ENCODE data around the gene ZRANB3.
"Not testable (repeated sequence)": the region's sequence is repeated elsewhere in the genome, so short reads cannot be mapped to it uniquely, and the experiment has no call there.

ZRANB3 gene

DNA sequence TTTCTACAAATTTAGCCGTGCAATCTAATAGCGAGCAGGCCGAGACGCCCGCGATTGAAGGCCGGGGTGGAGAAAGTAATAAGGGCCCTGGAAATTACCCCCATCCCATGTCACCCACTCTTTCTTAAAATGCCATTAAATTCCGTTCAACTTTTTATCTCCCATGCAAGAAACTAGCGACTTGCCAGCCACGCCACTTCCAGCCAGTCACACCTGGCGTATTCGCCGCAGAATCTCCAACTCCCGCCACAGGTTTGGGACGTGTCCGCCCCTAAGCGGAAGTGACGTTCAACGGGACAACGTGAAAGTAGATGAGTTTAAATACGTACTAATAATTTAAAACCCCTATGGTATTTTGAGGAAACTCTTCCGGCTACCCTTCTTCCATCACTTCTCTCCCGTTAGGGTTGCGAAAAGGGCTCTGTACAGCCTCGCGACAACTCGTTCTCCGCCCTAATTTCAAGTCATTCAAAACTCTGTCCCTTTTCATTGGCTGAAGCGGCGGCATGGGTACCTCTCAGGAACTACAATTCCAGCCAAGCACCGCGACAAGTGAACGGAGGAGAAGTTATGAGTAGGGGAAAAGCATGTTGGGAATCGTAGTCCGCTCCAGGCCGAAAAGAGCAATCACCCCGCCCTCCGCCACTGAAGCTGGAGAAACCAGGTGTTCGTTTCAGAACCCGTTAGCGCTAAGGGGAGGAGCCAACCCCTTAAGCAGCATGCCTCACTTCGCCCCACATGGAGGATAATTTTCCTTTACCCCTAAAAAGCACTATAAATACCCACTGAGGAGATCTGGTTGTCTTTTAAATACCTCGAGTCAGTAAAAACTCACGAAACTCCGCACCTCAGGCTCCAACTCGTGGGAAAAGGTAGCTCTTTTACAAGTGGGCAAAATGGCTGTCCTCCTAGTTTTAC is at the start of gene ZRANB3:
Gene ZRANB3, minus strand, starts transcription at position 906 of the 918 bp plus-strand sequence.
- peak; percentile 97 for DNase-seq

DNA sequence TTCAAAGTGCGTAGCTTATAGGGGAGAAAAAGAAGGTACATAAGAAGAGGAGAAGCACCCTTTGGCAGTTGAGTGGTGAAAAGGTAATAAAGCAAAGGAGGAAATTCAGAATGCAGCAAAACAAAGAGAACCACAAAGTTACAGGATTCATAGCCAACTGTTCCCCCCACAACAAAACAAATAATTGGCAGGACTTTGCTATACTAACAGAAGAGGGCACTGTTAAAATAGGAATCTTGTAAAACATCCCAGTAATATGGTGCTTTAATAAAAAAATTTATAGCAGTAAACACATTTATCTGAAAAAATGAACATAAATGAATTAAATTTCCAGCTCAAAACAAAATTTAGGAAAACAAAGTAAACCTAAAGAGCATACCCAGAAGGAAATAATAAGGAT is 42.6 kb upstream of the ZRANB3 start:
- DNase-seq: no peak

DNA sequence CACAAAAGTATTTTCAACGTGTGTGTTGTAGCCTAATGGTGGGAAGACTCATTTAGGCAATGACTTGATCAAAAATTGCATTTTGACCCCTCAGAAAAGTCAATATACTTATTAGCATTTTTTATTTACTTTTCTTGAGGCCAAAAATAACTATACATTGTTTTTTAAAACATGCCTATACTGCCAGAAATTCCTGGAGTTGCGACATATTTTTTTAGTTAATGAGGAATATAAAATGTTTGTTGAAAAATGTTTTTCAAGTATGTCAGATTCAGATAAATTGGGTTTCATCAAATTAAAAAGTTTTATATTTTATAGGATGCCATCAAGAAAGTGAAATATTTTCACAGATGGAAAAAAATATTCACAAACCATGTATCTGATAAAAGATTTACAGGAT is 39.9 kb upstream of the ZRANB3 start:
- no peak for DNase-seq

DNA sequence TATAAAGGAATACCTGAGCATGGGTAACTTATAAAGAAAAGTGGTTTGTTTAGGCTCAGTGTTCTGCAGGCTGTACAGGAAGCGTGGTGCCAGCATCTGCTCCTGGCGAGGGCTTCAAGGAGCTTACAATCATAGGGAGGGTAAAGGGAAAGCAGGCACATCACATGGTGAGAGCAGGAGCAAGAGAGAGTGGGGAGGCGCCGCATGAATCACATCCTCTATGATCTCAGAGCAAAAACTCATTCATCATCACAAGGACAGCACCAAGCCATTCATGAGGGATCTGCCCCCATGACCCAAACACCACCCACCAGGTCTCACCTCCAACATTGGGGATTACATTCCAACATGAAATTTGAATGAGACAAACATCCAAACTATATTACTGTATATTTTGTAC is 32.8 kb upstream of the ZRANB3 start:
- peak; percentile 19 for DNase-seq

DNA sequence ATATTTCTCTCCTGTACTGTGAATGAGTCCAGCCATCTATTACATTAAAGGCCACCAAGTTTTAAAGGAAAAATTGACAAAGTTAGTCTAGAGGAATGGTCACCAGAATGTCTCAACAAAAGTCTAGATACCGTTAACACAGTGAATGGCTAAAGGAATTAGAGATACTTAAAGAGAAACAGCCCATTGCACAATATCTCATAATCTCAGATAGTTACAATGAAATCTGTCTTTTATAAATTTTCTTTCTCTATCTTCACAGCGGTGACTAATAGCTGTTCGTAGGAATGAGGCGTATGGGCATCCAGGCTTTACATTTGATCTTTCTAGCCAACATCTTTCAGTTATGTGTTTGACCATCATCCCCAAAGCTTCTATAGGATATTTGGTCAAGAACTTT is 30.9 kb upstream of the ZRANB3 start:
- DNase-seq: no peak

DNA sequence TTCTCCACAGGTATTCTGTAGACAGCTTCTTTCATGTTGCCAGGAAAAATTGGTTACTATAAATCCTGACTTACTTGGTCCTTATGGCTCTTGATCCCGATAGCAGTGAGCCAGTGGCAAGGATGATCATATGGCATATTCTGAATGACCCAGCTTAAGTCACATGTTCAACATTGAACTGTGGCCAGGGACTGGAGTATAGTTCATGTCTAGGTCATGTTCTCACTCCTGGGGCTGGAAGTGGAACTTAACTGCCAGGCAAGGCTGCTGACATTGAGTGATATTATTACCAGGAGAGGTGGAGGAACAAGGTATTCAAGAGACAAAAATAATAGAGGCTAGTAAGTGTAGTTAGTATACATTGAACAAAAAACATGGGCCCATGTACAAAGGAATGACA is 26.5 kb upstream of the ZRANB3 start:
- DNase-seq: peak; percentile 25

DNA sequence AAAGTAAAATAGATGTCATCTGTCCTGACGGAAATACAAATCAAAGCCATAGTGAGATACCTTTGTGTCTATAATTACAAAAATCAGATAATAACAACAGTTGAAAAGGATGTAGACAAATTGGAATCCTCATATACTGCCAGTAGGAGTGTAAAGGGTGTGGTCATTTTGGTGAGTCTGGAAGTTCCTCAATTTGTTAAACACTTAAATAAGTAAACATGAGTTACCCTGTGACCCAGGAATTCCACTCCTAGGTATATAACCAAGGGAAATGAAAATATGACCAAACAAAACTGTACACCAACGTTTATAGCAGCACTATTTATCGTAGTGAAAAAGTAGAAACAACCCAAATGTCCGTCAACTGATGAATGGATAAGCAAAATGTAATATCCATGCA is 24.3 kb upstream of the ZRANB3 start:
- DNase-seq: peak; percentile 56

DNA sequence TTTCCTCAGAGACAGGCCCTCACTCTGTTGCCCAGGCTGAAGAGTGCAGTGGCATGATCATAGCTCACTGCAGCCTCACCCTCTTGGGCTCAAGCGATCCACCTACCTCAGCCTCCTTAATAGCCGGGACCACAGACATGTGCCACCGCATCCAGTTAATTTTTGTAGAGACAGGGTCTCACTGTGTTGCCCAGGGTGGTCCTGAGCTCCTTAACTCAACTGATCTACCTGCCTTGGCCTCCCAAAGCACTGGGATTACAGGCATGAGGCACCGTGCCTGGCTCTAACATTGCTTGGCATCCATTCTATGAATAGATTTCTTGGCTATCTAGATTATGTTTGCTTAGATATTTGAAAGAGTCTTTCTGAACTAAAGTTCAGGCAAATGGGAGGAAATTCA is 21.9 kb upstream of the ZRANB3 start:
- no peak for DNase-seq

DNA sequence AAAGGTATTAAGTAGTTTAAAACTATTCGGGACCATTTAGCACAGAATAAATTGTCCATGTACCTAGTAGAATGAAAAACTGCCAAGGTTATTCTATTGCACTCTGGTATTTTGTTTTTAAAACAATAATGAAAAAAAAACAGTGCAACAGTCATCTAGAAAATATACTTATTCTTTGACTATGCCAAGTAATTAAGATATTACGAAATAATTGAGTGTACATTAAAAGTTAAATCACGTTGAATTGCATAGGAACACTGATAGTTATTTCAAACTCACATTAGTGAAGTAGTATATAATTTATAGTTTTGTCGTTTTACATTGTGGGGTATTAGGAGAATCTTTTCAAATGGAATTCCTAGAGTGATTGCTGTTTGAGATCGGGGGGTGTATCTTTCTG is 20.3 kb upstream of the ZRANB3 start:
- no peak for DNase-seq

DNA sequence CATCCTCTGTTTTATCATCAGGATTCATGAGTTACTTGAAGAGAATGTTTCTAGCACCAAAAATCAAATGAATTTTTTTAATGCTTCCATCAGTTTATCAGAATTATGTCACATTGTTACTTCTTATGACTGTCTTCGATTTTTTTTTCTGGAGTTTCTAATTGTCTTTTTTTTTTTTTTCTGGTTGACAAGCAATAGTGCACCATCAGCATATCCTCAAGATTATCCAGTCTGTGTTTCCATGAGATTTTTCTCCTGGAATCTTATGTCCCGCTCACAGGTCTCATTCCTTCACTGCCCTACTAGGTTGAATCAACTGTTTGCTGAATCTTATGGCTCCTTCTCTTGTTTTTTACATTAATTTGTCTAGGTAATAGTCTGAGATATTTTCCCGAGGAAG is 16.3 kb upstream of the ZRANB3 start:
- no peak for DNase-seq

DNA sequence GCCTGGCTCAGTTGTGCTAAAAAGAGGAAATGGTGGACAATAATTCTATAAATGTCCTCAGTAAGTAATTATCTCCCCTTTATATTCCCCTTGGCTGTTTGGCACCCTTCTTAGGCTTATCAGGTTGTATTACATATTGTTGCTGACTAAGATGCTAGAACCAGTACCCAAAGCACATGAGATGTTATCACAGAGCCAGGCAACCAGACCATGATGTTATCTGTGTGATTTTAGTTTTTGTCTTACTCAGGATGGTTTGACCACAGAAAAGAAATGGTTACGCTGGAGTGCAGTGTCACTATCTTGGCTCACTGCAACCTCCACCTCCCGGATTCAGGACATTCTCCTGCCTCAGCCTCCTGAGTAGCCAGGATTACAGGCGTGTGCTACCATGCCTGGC is 15.4 kb upstream of the ZRANB3 start:
- no peak for DNase-seq

DNA sequence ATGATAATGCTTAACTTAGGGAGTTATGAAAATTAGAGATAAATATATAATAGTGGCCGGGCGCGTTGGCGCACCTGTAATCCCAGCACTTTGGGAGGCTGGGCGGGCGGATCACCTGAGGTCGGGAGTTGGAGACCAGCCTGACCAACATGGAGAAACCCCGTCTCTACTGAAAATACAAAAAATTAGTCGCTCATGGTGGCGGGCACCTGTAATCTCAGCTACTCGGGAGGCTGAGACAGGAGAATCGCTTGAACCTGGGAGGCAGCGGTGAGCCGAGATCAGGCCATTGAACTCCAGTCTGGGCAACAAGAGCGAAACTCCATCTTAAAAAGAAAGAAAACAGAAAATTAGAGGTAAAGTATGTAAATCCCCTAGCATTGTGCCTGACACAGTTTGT is 2.5 kb upstream of the ZRANB3 start:
- DNase-seq: not testable (repeated sequence)

DNA sequence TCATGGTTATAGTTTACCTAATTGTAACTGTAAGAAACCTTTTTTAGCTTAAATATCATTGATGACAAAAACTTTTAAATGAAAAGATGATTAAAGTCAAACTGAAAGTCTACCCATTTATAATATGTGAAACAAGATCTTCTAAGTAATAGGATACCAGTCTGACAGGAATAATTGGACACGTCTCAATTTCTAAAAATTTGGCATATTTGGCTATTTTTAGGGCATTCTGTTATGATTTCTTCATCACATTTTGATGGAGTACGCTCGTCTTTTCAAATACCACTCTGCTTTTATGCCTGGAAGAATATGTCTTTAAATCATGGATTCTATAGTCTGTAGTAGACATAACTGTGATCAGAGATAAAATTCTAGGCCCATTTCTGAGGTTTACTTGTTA is 1.6 kb upstream of the ZRANB3 start:
- no peak for DNase-seq

DNA sequence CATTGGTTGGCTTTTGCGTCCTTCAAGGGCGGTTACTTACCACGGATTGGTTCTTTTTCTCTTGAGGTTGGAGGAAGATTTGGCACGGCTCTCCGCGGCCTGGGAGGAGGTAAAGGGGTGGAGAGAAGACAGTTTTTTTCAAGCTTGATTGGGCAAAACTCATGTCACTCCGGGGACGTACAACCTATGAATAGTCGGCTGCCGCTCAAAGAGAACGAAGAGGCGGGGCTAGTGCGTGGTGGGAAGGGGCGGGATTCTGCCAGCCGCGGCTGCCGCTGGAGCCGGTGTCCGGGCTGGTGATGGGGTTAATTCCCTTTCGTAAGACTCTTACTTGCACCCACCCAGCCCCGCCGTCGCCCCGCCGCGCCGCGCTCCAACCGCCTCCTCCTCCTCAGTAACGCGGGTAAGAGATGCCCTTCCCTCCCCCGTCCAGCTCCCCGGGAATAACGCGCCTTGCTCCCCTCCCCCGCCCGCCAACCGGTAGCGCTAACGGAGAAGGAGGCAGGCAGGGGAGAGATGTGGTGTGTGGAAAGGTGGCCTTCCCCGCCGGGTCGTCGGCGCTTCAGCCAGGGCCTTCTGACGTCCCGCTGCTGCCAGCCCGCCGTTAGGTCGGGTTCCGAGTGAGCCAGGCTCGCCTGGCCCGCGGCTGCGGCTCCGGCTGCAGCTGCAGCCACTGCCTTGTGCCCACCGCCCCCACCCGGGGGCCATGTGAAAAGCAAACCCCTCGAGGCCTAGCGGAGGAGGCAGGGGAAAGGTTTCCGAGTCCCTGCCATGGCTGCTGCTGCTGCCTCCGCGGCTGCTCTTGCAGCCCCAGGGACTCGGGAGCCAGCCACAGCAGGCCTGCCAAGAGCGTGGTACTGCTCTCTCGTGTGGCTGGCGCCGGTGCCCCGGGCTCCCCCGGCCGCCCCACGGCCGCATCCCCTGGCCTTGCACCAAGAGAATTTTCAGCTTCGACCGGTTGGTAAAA is 496 bp upstream of the ZRANB3 start, which contains the start of gene R3HDM1:
Gene R3HDM1, plus strand, starts transcription at position 254 of the 967 bp plus-strand sequence. CDS start 73,362 bp downstream, outside the sequence.
- DNase-seq: peak; percentile 100

DNA sequence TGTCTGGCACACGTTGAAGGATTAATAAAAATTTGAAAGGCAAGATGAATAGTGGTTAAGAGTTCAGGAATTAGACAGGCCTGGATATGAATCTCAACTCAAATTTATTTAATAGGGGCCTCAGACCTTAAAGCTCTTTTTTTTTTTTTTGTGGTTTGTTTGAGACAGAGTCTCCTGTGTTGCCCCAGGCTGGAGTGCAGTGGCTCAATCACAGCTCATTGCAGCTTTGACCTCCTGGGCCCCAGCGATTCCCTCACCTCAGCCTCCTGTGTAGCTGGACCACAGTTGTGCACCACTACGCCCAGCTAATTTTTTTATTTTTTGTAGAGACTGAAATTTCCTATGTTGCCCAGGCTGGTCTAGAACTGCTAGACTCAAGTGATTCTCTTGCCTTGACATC is 3.0 kb downstream of the ZRANB3 start:
- DNase-seq: no peak

DNA sequence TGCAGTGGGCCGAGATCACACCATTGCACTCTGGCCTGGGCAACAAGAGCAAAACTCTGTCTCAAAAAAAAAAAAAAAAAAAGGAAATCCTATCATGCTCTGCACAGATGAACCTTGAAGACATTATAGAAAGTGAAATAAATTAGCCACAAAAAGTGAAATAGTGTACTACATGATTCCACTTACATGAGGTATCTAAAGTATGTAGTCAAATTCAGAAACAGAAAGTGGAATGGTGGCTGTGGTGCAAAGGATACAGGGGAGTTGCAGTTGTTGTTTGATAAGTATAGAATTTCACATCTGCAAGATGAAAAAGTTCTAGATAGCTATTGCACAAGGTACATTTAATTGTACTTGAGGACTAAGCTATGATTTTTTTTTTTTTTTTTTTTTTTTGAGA is 5.2 kb downstream of the ZRANB3 start:
- peak; percentile 8 for DNase-seq

DNA sequence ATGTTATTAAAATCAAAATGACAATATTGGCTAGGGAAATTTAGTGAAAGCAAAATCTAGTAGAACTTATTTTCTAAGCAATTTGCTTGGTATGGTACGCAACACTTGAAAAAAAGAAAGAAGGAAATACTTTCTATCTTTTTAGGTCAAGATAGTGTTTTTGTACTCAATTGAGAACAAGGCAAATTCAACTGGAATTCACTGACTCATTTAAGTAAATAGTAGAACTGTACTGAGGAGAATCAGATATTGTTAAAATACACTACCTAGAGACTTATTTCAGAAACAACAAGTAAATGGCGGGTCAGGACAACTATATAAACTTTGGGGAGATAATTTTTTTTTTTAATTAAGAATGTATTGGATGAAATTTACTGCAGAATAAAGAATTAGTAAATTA is 18.9 kb downstream of the ZRANB3 start:
- no peak for DNase-seq

DNA sequence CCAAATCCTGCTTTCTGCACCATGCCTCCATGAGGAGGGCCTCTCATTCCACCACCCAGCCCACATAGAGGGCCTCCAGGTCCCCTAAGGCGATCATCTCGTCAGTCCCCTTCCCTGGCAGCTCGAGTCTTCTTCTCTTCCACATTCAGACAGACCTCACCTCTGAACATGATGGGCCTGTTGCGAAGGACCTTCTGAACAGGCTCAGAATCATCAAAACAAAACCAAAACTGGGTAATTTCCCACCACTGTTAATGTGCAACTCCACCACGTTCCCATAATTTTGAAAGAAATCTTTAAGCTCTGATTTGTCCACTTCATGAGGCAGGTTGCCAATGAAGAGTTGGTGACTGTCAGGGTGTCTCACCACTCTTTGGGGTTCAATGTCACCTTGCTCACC is 20.4 kb downstream of the ZRANB3 start:
- DNase-seq: no peak

DNA sequence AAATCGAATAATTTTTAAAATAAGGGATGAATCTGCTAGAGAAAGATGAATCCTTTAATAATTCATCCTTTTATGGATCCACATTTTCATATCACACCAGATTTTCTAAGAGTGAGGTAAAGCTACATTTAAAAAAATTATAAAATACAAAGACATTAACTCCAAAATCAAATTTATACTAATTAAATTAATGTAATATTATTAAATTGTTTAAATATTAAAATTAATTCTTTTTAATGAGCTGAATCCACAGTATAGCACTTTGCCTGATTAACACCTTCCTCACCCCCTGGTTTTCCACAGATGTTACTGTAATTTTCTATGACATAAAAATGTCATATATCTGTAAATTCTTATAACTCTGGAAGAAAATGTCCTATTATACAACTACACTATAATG is 26.2 kb downstream of the ZRANB3 start:
- DNase-seq: no peak

DNA sequence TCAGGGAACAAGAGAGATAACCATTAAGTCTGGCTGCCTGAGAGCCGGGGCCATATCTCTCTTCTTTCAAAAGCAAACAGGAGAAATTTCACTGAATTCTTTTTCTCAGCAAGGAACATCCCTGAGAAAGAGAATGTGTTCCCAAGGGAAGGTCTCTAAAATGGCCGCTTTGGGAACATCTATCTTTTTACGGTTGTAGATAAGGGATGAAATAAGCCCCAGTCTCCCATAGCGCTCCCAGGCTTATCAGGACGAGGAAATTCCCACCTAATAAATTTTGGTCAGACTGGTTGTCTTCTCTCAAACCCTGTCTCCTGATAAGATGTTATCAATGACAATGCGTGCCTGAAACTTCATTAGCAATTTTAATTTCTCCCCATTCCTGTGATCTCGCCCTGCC is 32.4 kb downstream of the ZRANB3 start:
- DNase-seq: not testable (repeated sequence)

DNA sequence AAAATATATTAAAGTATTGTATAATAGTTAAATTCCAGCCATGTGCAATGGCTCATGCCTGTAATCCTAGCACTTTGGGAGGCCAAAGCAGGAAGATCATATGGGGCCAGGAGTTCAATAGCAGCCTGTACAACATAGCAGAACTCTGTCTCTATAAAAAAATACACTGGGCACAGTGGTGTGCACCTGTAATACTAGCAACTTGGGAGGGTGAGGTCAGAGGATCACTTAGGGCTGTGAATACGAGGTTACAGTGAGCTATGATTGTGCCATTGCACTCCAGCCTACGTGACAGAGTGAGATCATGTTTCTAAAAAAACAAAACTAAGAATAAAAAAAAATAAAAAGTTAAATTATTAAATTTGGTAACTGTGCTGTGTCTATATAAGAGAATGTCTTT is 36.1 kb downstream of the ZRANB3 start:
- no peak for DNase-seq

DNA sequence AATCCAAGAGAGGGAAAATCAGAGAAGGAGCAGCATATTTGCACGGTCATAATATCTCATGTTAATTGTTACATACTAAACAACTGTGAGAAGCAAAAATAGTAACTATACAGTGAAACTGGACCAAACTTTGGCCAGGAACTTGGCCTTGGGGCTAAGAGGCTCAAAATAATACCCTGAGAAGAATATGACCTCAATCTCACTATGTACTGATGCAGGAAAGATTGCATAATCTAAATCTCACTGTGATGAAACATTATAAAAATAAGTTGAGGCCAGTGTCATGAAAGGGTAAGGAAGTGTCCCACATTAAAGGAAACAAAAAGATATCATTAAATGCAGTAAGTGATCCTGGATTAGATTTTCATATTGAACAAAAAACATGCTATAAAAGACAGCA is 36.5 kb downstream of the ZRANB3 start:
- peak; percentile 29 for DNase-seq

DNA sequence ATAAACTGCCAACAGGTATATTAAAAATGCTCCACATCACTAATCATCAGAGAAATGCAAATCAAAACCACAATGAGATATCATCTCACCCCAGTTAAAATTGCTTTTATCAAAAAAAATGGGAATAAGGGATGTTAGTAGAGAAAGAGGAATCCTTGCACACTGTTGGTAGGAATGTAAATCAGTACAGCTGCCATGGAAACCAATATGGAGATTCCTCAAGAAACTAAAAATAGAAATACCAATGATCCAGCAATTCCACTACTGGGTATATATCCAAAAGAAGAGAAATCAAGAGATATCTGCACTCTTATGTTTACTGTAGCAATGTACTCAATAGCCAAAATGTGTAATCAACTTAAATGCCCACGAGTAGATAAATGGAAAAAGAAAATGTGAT is 40.6 kb downstream of the ZRANB3 start:
- DNase-seq: no peak

DNA sequence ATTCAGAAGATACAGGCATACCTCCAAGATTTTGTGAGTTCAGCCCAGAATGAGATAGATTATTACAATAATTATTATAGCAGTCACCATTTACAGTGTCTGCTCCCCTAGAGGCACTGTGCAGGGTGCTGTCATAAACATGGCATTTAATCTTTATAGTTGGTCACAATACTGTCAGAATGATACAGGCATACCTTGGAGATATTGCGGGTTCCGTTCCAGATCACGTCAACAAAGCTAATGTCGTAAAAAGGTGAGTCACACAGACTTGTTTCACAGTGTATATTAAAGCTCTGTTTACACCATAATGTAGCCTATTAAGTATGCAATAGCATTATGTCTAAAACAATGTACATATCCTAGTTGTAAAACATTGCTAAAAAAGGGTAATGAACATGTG is 45.6 kb downstream of the ZRANB3 start:
- DNase-seq: no peak
